ENCODE results near the gene DRAP1. TPM values are rescaled to one million over a fixed set of nuclear protein-coding genes. Genes with fewer than 3 reads are reported as not detected.
A peak's percentile ranks its signal among the peaks of the same experiment; 100 is the strongest.

Gene DRAP1
- total and polyA plus RNA-seq, 11 donors = 76.5 to 180 (median 104) TPM

DNA sequence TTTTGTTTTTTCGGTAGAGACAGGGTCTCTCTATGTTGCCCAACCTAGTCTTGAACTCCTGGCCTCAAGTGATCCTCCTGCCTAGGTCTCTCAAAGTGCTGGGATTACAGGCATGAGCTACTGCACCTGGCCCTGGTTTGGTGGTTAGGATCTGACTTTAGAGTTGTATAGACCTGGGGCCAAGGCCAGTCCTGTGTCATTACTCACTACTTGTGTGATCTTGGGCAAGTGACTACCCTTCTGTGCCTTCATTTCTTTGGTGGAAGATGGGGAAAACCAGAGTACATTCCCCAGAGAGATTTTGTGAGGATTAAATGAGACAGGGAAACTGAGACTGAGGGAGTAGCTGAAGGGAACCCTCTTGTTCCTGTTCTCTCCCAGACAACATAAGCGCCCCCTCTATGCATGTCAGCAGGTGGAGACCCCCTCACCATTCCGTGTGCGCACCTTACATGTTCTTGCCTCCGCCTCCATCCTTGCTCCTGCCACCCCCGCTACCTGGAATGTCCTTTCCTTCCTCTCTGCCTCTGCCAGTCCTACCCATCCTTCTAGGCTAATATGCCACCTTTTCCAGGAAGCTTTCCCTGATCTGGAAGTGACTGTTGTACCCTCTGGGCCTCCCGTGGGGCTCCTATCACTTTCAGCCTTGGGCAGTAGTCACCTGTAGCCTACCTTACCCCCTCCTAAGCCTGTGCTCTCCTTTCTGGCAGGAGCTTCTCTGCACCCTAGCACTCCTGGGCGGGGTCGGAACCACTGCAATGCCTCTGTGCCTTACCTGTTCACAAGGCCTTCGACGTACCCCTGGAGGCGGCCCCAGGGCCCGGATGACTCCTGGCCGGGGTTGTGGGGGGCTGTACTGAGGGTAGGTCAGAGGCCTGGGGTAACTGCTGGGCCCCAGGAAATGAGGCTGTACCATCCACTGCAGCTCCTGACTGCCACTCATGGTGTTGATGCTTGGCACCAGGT is 22.9 kb upstream of the DRAP1 start:
- H3K4me1 ChIP-seq = peaks cover 9 to 63% (median 43%) of the 10 kb centered on the region in 12 donors
- DNase-seq = peak in 1 of 5 donors; percentile 51
- TF ChIP-seq, protein P1, sequence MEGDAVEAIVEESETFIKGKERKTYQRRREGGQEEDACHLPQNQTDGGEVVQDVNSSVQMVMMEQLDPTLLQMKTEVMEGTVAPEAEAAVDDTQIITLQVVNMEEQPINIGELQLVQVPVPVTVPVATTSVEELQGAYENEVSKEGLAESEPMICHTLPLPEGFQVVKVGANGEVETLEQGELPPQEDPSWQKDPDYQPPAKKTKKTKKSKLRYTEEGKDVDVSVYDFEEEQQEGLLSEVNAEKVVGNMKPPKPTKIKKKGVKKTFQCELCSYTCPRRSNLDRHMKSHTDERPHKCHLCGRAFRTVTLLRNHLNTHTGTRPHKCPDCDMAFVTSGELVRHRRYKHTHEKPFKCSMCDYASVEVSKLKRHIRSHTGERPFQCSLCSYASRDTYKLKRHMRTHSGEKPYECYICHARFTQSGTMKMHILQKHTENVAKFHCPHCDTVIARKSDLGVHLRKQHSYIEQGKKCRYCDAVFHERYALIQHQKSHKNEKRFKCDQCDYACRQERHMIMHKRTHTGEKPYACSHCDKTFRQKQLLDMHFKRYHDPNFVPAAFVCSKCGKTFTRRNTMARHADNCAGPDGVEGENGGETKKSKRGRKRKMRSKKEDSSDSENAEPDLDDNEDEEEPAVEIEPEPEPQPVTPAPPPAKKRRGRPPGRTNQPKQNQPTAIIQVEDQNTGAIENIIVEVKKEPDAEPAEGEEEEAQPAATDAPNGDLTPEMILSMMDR (IDR thresholded peaks at IDR 0.05) = no peak
- no peaks in the 10 kb centered on the region for H3K9me3 ChIP-seq
- WGBS, 4 donors = 93 to 97% (median 95%) methylated on average over 12 to 14 of the region's 14 CpGs
- no peaks in the 10 kb centered on the region for H3K36me3 ChIP-seq
- H3K4me3 ChIP-seq = no peak overlapping the region
- no peak overlapping the region for H3K27ac ChIP-seq
- ATAC-seq = no peak
- intact Hi-C loops (cut with DNase I) = no loop called here
- peaks cover 0 to 15% (median 0%) of the 10 kb centered on the region in 9 donors for H3K27me3 ChIP-seq

DNA sequence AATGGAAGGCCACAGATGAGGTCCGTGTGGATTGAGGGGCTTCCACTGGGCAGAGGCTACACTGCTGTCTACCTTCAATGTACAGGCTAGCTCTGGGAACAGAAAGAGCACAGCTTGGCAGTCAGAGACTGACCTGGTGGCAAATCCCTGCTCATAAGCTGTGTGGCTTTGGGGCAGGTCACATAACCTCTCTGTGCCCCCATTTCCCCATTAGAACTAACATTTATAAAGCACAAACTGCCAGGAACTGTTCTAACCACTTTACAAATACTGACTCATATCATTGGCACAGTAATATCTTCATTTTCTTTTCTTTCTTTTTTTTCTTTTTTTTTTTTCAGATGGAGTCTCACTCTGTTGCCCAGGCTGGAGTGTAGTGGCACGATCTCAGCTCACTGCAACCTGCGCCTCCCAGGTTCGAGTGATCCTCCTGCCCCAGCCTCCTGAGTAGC is 22.2 kb upstream of the DRAP1 start:
- Histone ChIP-seq H3K27ac (no peak overlapping the region), H3K4me3 (no peak overlapping the region), H3K4me1 (peaks cover 7 to 56% (median 40%) of the 10 kb centered on the region in 12 donors), H3K9me3 (no peaks in the 10 kb centered on the region), H3K27me3 (peaks cover 0 to 15% (median 0%) of the 10 kb centered on the region in 9 donors), H3K36me3 (no peaks in the 10 kb centered on the region)
- 93 to 95% (median 94%) methylated on average over 4 of the region's 4 CpGs for WGBS, 4 donors
- DNase-seq = no peak
- no peak for ATAC-seq
- TF ChIP-seq, protein P1 (IDR thresholded peaks at IDR 0.05) = no peak
- no peak for TF ChIP-seq POLR2A (IDR thresholded peaks at IDR 0.05)
- intact Hi-C loops (cut with DNase I) = no loop called here

DNA sequence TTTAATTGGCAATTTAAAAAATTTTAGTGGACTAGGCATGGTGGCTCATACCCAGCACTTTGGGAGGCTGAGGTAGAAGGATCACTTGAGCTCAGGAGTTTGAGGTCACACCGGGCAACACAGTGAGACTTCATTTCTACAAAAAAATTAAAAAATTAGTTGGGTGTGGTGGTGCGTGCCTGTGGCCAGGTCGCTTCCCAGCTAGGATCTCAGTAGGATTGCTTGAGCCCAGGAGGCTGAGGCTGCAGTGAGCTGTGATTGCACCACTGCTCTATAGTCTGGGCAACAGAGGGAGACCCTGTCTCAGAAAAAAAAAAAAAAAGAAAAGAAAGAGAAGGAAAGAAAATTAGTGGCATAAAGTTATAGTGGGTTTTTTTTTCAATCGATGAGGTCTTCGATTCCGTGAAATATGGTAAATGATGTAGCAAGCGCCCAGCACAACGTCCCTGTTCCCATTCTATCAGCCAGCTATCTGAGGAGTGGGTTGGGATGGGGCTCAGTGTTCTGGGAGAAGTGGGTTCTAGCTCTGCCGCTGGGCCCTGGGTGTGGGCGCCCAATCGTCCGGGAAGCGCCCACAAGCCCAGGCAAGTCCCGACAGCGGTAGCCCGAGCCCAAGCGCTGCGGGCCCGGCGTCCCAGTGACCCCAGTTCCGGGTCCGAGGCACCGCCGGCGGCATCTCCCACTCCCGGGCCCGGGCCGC is 20.4 kb upstream of the DRAP1 start:
- H3K4me1 ChIP-seq = peaks cover 0 to 38% (median 24%) of the 10 kb centered on the region in 12 donors
- intact Hi-C loops (cut with DNase I) = no loop called here
- DNase-seq = no peak
- ATAC-seq = no peak
- H3K36me3 ChIP-seq = no peaks in the 10 kb centered on the region
- H3K4me3 ChIP-seq = peak overlapping the region; percentile 41 to 81 (median 61)
- WGBS, 4 donors = 24 to 60% (median 32%) methylated on average over 13 to 28 of the region's 28 CpGs
- peaks cover 0 to 15% (median 0%) of the 10 kb centered on the region in 9 donors for H3K27me3 ChIP-seq
- peak overlapping the region in 5 of 12 donors; percentile 63 to 82 (median 69) for H3K27ac ChIP-seq
- H3K9me3 ChIP-seq = no peaks in the 10 kb centered on the region
- TF ChIP-seq, protein P1 (IDR thresholded peaks at IDR 0.05) = no peak
- no peak for TF ChIP-seq POLR2A (IDR thresholded peaks at IDR 0.05)
